ENCODE results near the gene ATF7IP2. TPM values are rescaled to one million over a fixed set of nuclear protein-coding genes. Genes with fewer than 3 reads are reported as not detected.

The ATF7IP2 gene
- total RNA-seq, 1 experiment from 2014 or later, result 22.8 TPM

GRCh38 chr16:10465821-10466220, 80.0 kb downstream of the ATF7IP2 start:
- ChIA-PET CTCF (interaction anchor here (0.6 kb wide), 1 partner anchor 166 kb away, joined by 6 read pairs; no protein-coding TSS in a partner anchor), POLR2A (no interaction called here)
- ATAC-seq (no peak), DNase-seq (ENCODE audit: low spot score) (no peak)
- no peak overlapping the region for H3K27ac Mint-ChIP-seq
- H3K36me3 Mint-ChIP-seq, result peaks cover 3% of the 10 kb centered on the region; the same call in 1 of the 2 replicates
- no peak for TF ChIP-seq HMGXB4 (CRISPR knock-in tag; IDR thresholded peaks at IDR 0.05)
- no peaks in the 10 kb centered on the region for H3K27me3 Mint-ChIP-seq (ENCODE audit: low read depth)
- H3K9me3 Mint-ChIP-seq, result no peaks in the 10 kb centered on the region
- H3K4me3 Mint-ChIP-seq, result no peak overlapping the region
- H3K4me1 Mint-ChIP-seq, result 0 out of 2 replicates have a peak, but pooled peaks cover under 1% of the 10 kb centered on the region

GRCh38 chr16:10466313-10466712, 80.5 kb downstream of the ATF7IP2 start:
- ChIA-PET CTCF (no interaction called here), POLR2A (no interaction called here)
- H3K36me3 Mint-ChIP-seq, result peaks cover 5% of the 10 kb centered on the region; the same call in 1 of the 2 replicates
- no peak overlapping the region for H3K27ac Mint-ChIP-seq
- no peak for TF ChIP-seq TP53 (CRISPR knock-in tag; IDR thresholded peaks at IDR 0.05)
- TF ChIP-seq ZNF281 (CRISPR knock-in tag; IDR thresholded peaks at IDR 0.05), result no peak
- TF ChIP-seq JAZF1 (CRISPR knock-in tag; IDR thresholded peaks at IDR 0.05), result no peak
- no peak for TF ChIP-seq NR1H2 (CRISPR knock-in tag; IDR thresholded peaks at IDR 0.05)
- no peak for TF ChIP-seq FOXJ3 (CRISPR knock-in tag; IDR thresholded peaks at IDR 0.05; ENCODE audit: borderline replicate concordance)
- H3K9me3 Mint-ChIP-seq, result no peaks in the 10 kb centered on the region
- no peak for ATAC-seq
- H3K27me3 Mint-ChIP-seq (ENCODE audit: low read depth), result no peaks in the 10 kb centered on the region
- no peaks in the 10 kb centered on the region for H3K4me1 Mint-ChIP-seq
- no peak overlapping the region for H3K4me3 Mint-ChIP-seq
- no peak for DNase-seq (ENCODE audit: low spot score)

GRCh38 chr16:10466861-10467260, 81.0 kb downstream of the ATF7IP2 start:
- POLR2A ChIA-PET, result interaction anchor here (0.7 kb wide), 1 partner anchor 320 kb away, joined by 3 read pairs; no protein-coding TSS in a partner anchor
- no peaks in the 10 kb centered on the region for H3K4me1 Mint-ChIP-seq
- CTCF ChIA-PET, result no interaction called here
- H3K36me3 Mint-ChIP-seq, result peaks cover 5% of the 10 kb centered on the region; the same call in 1 of the 2 replicates
- no peaks in the 10 kb centered on the region for H3K27me3 Mint-ChIP-seq (ENCODE audit: low read depth)
- ATAC-seq (no peak), DNase-seq (ENCODE audit: low spot score) (no peak)
- no peak overlapping the region for H3K27ac Mint-ChIP-seq
- no peaks in the 10 kb centered on the region for H3K9me3 Mint-ChIP-seq
- no peak overlapping the region for H3K4me3 Mint-ChIP-seq
- no peak for TF ChIP-seq CTCF (IDR thresholded peaks at IDR 0.05)
- no peak for TF ChIP-seq ESRRA (CRISPR knock-in tag; IDR thresholded peaks at IDR 0.05; ENCODE audit: borderline replicate concordance)
- TF ChIP-seq SMAD3 (CRISPR knock-in tag; IDR thresholded peaks at IDR 0.05; ENCODE audit: borderline replicate concordance), result no peak
- no peak for TF ChIP-seq IRF1 (CRISPR knock-in tag; IDR thresholded peaks at IDR 0.05)
- TF ChIP-seq TEAD4 (CRISPR knock-in tag; IDR thresholded peaks at IDR 0.05), result no peak
- TF ChIP-seq FOXP4 (CRISPR knock-in tag; IDR thresholded peaks at IDR 0.05), result no peak
- TF ChIP-seq TEAD1 (CRISPR knock-in tag; IDR thresholded peaks at IDR 0.05), result no peak
- no peak for TF ChIP-seq RELA (CRISPR knock-in tag; IDR thresholded peaks at IDR 0.05; ENCODE audit: borderline replicate concordance)
- no peak for TF ChIP-seq SMAD4 (CRISPR knock-in tag; IDR thresholded peaks at IDR 0.05)
- no peak for TF ChIP-seq ARID4B (CRISPR knock-in tag; IDR thresholded peaks at IDR 0.05; ENCODE audit: borderline replicate concordance)
- TF ChIP-seq ZBTB43 (CRISPR knock-in tag; IDR thresholded peaks at IDR 0.05), result no peak
